HepG2 (cell line): ENCODE results near the gene CCDC142. TPM values are rescaled to one million over a fixed set of nuclear protein-coding genes. Genes with fewer than 3 reads are reported as not detected.

Experiments
- ATAC-seq: fragments of 200-7000 bp; cut with Tn5 transposase; 3 replicates; pipeline ENCODE4 v1.9.1; 2020; ENCODE audit warnings: mild to moderate bottlenecking, moderate library complexity
- BruUV-seq: library from RNA; stranded (reverse); fragments of 400-500 nt; replicated peaks from 2 replicates; lab custom pipeline; 2021; lab: Mats Ljungman, UMichigan
- CTCF ChIA-PET: fragments of 300-600 bp; formaldehyde crosslinking; extraction: SDS; loops from one replicate; lab custom pipeline; 2021; ENCODE audit warnings: low total read pairs, inconsistent platforms, low intra/inter-chr PET ratio; lab: Yijun Ruan, JAX
- POLR2A ChIA-PET: fragments of 350-600 bp; sonication (Branson Sonifier 250); formaldehyde crosslinking; loops from one replicate; lab custom pipeline; 2020; ENCODE audit warnings: antibody characterized with exemption, inconsistent platforms; lab: Yijun Ruan, JAX
- DNase-seq: peaks from one replicate; pipeline ENCODE4 v3.0.0-alpha.2; 2015; ENCODE audit warnings: low spot score
- FAIRE-seq: peaks from 3 replicates; lab custom pipeline; 2011; peaks lifted over from hg19 to GRCh38; lab: Jason Lieb, UNC
- H2AFZ ChIP-seq: one replicate; pipeline ENCODE4 v1.6.1; 2011; ENCODE audit warnings: low read length, inconsistent platforms
- H3K27ac ChIP-seq: fragments of 300-600 bp; 3 replicates; pipeline ENCODE4 v1.8.0; 2011; ENCODE audit warnings: mixed run types, mild to moderate bottlenecking, mixed read lengths, low read length, inconsistent platforms; ENCODE audit not compliant: insufficient read depth; ENCODE audit errors: extremely low read length
- H3K27me3 ChIP-seq, 2 experiments: fragments of 200-600 bp in 1 of 2; 2 replicates in 1 of 2; 3 replicates in 1 of 2; pipeline versions ENCODE4 v1.6.0 to v1.8.0; 2011; ENCODE audit warnings: low read length in 2 of 2, mild to moderate bottlenecking in 2 of 2, moderate library complexity in 2 of 2, inconsistent platforms in 1 of 2; ENCODE audit not compliant: insufficient read depth in 2 of 2, control insufficient read depth in 1 of 2
- H3K36me3 ChIP-seq, 2 experiments: fragments of 200-600 bp in 1 of 2; replicated peaks in 1 of 2; 2 replicates in 1 of 2; 3 replicates in 1 of 2; pipeline versions ENCODE4 v1.5.1 to v1.8.0; 2011; ENCODE audit warnings: low read length in 2 of 2, inconsistent platforms in 1 of 2; ENCODE audit not compliant: insufficient read depth in 2 of 2, control insufficient read depth in 1 of 2
- H3K4me1 ChIP-seq: 2 replicates; pipeline ENCODE4 v1.5.1; 2012; ENCODE audit warnings: low read length, inconsistent platforms; ENCODE audit not compliant: insufficient read depth
- H3K4me2 ChIP-seq: 2 replicates; pipeline ENCODE4 v1.6.0; 2011; ENCODE audit warnings: low read depth, low read length, inconsistent platforms
- H3K4me3 ChIP-seq, 3 experiments: fragments of 200-600 bp in 1 of 3; sonication (generic), shearing (Covaris generic) in 1 of 3; replicated peaks in 1 of 3; 2 replicates each; pipeline ENCODE4 v1.5.1; 2011 to 2016; ENCODE audit warnings: low read length in 3 of 3, inconsistent platforms in 2 of 3, low read depth in 2 of 3, mild to moderate bottlenecking in 2 of 3, control low read depth in 1 of 3, mixed read lengths in 1 of 3; ENCODE audit not compliant: insufficient read depth in 1 of 3
- H3K79me2 ChIP-seq: one replicate; pipeline ENCODE4 v1.6.1; 2011; ENCODE audit warnings: low read length, inconsistent platforms; ENCODE audit not compliant: insufficient read depth
- H3K9ac ChIP-seq: 2 replicates; pipeline ENCODE4 v1.6.0; 2011; ENCODE audit warnings: mild to moderate bottlenecking, low read depth, low read length, inconsistent platforms; ENCODE audit not compliant: insufficient read depth
- H3K9me3 ChIP-seq: 2 replicates; pipeline ENCODE4 v1.5.1; 2012; ENCODE audit warnings: mild to moderate bottlenecking, low read length
- H4K20me1 ChIP-seq: 2 replicates; pipeline ENCODE4 v1.6.0; 2011; ENCODE audit warnings: inconsistent platforms, mild to moderate bottlenecking, low read length, moderate library complexity; ENCODE audit not compliant: insufficient read depth
- AGO2 ChIP-seq: fragments of 200-400 bp; formaldehyde crosslinking; optimal IDR thresholded peaks from 2 replicates; pipeline ENCODE3; 2017; ENCODE audit warnings: mild to moderate bottlenecking, low read depth, low read length, moderate library complexity
- HOXA3 ChIP-seq: sonication (generic); formaldehyde crosslinking; IDR thresholded peaks from 2 replicates; pipeline ENCODE4 v1.5.0; 2020; ENCODE audit warnings: missing genetic modification reagents
- MLLT10 ChIP-seq: sonication (generic); formaldehyde crosslinking; IDR thresholded peaks from 2 replicates; pipeline ENCODE4 v1.4.0; 2020; ENCODE audit warnings: missing genetic modification reagents
- RBM22 ChIP-seq: fragments of 200-400 bp; formaldehyde crosslinking; optimal IDR thresholded peaks from 2 replicates; pipeline ENCODE3; 2017; ENCODE audit warnings: mild to moderate bottlenecking, low read length, moderate library complexity
- REST ChIP-seq, 2 experiments: IDR thresholded peaks; 2 replicates each; pipeline ENCODE4 v1.6.1; 2011 to 2012; ENCODE audit warnings: low read length in 2 of 2, borderline replicate concordance in 1 of 2, low read depth in 1 of 2, mild to moderate bottlenecking in 1 of 2, moderate library complexity in 1 of 2
- SP1 ChIP-seq, 2 experiments: fragments of 450-650 bp in 1 of 2; sonication (generic) in 1 of 2; formaldehyde crosslinking in 1 of 2; IDR thresholded peaks; 2 replicates each; pipeline versions ENCODE4 v1.4.0 to v1.6.1; 2016 to 2020; ENCODE audit warnings: missing genetic modification reagents in 1 of 2
- SRF ChIP-seq: IDR thresholded peaks from 2 replicates; pipeline ENCODE4 v1.6.1; 2011; ENCODE audit warnings: mild to moderate bottlenecking, low read depth, low read length, moderate library complexity
- XRCC5 ChIP-seq: fragments of 200-400 bp; formaldehyde crosslinking; optimal IDR thresholded peaks from 2 replicates; pipeline ENCODE3; 2017; ENCODE audit warnings: mild to moderate bottlenecking, low read length
- ZBTB43 ChIP-seq: sonication (generic); formaldehyde crosslinking; conservative IDR thresholded peaks from 2 replicates; pipeline ENCODE4 v1.4.0; 2020; ENCODE audit warnings: missing genetic modification reagents
- ZFY ChIP-seq: sonication (generic); formaldehyde crosslinking; IDR thresholded peaks from 2 replicates; pipeline ENCODE4 v1.4.0; 2020; ENCODE audit warnings: missing genetic modification reagents
- ZFYVE20 ChIP-seq: sonication (generic); formaldehyde crosslinking; IDR thresholded peaks from 2 replicates; pipeline ENCODE4 v1.8.0; 2023; ENCODE audit warnings: low read depth, mild to moderate bottlenecking, moderate library complexity, missing genetic modification reagents, borderline replicate concordance
- ZNF7 ChIP-seq: IDR thresholded peaks from 2 replicates; pipeline ENCODE4 v1.6.1; 2016; ENCODE audit warnings: missing biosample characterization, missing genetic modification reagents
- ZNF883 ChIP-seq: sonication (generic); formaldehyde crosslinking; IDR thresholded peaks from 2 replicates; pipeline ENCODE4 v1.5.1; 2020; ENCODE audit warnings: mild to moderate bottlenecking, missing genetic modification reagents; ENCODE audit errors: not compliant biosample characterization
- WGBS: methylation state at CpG from one replicate; pipeline ENCODE4 v1.1.6; 2017; ENCODE audit warnings: low lambda C conversion rate; 5-methylcytosine and 5-hydroxymethylcytosine counted together
- in situ Hi-C: cut with HindIII; loops from 2 replicates; pipeline ENCODE4 v1.10.0; 2017; ENCODE audit warnings: low pct_unique_long_range_greater_than_20kb; ENCODE audit not compliant: extremely low pct_ligation_motif_present
- intact Hi-C: fragments of 100-400 bp; cut with micrococcal nuclease; formaldehyde crosslinking; loops from one replicate; pipeline ENCODE4 v1.10.0; 2022; ENCODE audit not compliant: unreplicated experiment
- polyA plus RNA-seq, 8 experiments: library from polyadenylated mRNA; depleted of rRNA in 3 of 8; stranded (reverse) in 7 of 8; unstranded in 1 of 8; fragments of >200 nt; fragmentation: Illumina TruSeq in 4 of 8; extraction: Trizol in 4 of 8; gene quantifications; 2 replicates each; pipeline versions ENCODE4 v1.2.1 to v1.2.3, GENCODE V29; 2011 to 2016; ENCODE audit warnings: low read depth in 4 of 8, missing spikeins in 1 of 8, mixed read lengths in 1 of 8; ENCODE audit not compliant: insufficient read depth in 1 of 8
- total RNA-seq, 5 experiments: library from RNA; depleted of rRNA; stranded (reverse); fragments of >200 nt; fragmentation: Illumina TruSeq; extraction: Trizol; gene quantifications; 2 replicates each; pipeline ENCODE4 v1.2.3, GENCODE V29; 2016; ENCODE audit warnings: low read depth in 1 of 5
- TF ChIP-seq, protein P1 (sequence below): sonication (generic); formaldehyde crosslinking; IDR thresholded peaks from 2 replicates; pipeline ENCODE4 v1.8.0; 2022; ENCODE audit warnings: mild to moderate bottlenecking, missing genetic modification reagents, moderate library complexity
- TF ChIP-seq, protein P2 (sequence below): sonication (generic); formaldehyde crosslinking; IDR thresholded peaks from 2 replicates; pipeline ENCODE4 v1.4.0; 2020; ENCODE audit warnings: missing genetic modification reagents

The CCDC142 gene
- total and polyA plus RNA-seq, 2 of the 13 experiments (the other 11 are each of a cell fraction or from before 2014, with no cell fraction given): 14.7 to 30.4 TPM

DNA sequence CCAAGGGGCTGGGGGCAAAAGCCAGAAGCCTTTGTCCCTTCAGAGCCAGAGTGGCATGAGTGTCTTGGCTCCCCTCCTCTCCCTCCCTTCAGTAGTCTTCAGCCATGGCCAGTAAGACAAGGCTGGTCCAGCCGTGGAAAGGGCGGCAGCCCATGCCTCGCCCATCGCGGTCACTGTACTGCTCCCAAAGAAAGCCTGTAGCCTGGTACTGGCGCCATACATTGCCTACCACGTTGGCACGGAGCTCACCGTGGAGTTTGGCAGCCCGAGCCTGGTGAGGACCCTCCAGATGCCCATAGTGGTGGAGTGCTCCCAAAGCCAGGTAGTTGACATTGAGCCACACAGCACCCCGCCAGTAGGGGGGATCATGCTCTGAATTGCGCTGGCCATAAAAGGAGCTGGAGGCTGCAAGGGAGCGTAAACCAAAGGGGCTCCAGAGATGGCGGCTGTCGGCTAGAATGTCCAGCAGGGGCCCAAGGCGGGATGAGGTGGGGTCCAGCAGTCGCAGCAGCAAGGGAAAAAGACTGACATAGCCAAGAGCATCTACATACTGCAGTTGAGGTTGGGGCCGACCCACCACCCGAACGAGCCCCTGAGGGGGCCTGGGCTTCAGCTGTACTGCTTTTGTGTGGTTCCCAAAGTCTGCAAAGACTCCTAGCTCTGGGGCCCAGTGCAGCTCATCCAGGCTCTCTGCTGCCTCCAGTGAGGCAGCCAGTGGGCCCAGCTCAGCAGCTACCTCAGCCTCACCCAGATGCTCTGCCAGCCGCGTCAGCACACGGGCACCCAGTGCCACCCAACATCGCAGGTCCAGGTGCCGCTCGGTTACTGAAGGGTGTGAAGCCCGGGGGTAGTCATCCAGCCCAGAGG, 21.4 kb downstream of the CCDC142 start:
- ATAC-seq (no peak), DNase-seq (peak; percentile 51), FAIRE-seq (no peak)
- in situ Hi-C loops: no loop called here
- ChIA-PET CTCF (interaction anchor here (0.8 to 1.4 kb wide), 2 partner anchors 71 to 126 kb away, joined by 4 to 5 read pairs; no protein-coding TSS in a partner anchor), POLR2A (interaction anchor here (0.7 to 12.4 kb wide), 11 partner anchors 10 to 68 kb away, joined by 3 to 342 read pairs (median 6); partner anchors contain the start of genes AUP1, CCDC142, HTRA2 and MRPL53)
- H3K36me3 ChIP-seq: peaks cover 1 to 24% of the 10 kb centered on the region in 2 experiments
- H3K27ac ChIP-seq: no peak overlapping the region
- 98% methylated on average over 14 of the region's 27 CpGs for WGBS
- no peaks in the 10 kb centered on the region for H3K9me3 ChIP-seq
- no peaks in the 10 kb centered on the region; a peak in 1 of 5 replicates for H3K27me3 ChIP-seq
- H3K4me1 ChIP-seq: peaks cover 35% of the 10 kb centered on the region
- peaks cover 41% of the 10 kb centered on the region for H3K79me2 ChIP-seq
- intact Hi-C loops: no loop called here
- H4K20me1 ChIP-seq: peaks cover 4% of the 10 kb centered on the region; the same call in 1 of the 2 replicates
- H3K4me3 ChIP-seq: no peak overlapping the region
- no TSS peak for BruUV-seq
- H2AFZ ChIP-seq: no peak overlapping the region
- H3K4me2 ChIP-seq: no peak overlapping the region
- H3K9ac ChIP-seq: no peak overlapping the region
- TF ChIP-seq ZFY (0 out of 2 replicates have a peak, but pooled peaks have one; percentile 9), ZBTB43 (CRISPR knock-in tag) (no peak; the same call in 1 of the 2 replicates), AGO2 (peak; percentile 97), XRCC5 (peak; percentile 80), MLLT10 (CRISPR knock-in tag) (no peak), SRF (peak; percentile 91), SP1 (IDR thresholded peaks at IDR 0.05) (no peak), SP1 (CRISPR knock-in tag; IDR thresholded peaks at IDR 0.05) (no peak), HOXA3 (CRISPR knock-in tag) (peak; percentile 51), ZFYVE20 (CRISPR knock-in tag) (no peak), RBM22 (peak; percentile 44), ZNF883 (CRISPR knock-in tag) (peak; percentile 39), REST (IDR thresholded peaks at IDR 0.05; ENCODE audit: borderline replicate concordance in 1 of 2, low read depth in 1 of 2, low read length in 2 of 2) (no peak), ZNF7 (CRISPR knock-in tag) (no peak)
- TF ChIP-seq, protein P1, sequence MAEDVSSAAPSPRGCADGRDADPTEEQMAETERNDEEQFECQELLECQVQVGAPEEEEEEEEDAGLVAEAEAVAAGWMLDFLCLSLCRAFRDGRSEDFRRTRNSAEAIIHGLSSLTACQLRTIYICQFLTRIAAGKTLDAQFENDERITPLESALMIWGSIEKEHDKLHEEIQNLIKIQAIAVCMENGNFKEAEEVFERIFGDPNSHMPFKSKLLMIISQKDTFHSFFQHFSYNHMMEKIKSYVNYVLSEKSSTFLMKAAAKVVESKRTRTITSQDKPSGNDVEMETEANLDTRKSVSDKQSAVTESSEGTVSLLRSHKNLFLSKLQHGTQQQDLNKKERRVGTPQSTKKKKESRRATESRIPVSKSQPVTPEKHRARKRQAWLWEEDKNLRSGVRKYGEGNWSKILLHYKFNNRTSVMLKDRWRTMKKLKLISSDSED (CRISPR knock-in tag): 0 out of 2 replicates have a peak, but pooled peaks have one; percentile 39
- TF ChIP-seq, protein P2, sequence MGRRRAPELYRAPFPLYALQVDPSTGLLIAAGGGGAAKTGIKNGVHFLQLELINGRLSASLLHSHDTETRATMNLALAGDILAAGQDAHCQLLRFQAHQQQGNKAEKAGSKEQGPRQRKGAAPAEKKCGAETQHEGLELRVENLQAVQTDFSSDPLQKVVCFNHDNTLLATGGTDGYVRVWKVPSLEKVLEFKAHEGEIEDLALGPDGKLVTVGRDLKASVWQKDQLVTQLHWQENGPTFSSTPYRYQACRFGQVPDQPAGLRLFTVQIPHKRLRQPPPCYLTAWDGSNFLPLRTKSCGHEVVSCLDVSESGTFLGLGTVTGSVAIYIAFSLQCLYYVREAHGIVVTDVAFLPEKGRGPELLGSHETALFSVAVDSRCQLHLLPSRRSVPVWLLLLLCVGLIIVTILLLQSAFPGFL (CRISPR knock-in tag): no peak
